Heart left ventricle (tissue), 13 donors: ENCODE data around the gene ALOXE3.

Experiments used
- POLR2A ChIP-seq, 2 donors: fragments of 450-650 bp; IDR thresholded peaks; one replicate each; pipeline ENCODE4 v1.6.1; 2017; ENCODE audit warnings: antibody characterized with exemption in 2 of 2, mild to moderate bottlenecking in 2 of 2, moderate library complexity in 2 of 2
- TF ChIP-seq, protein P1 (sequence below), 12 donors: fragments of 200-600 bp; sonication (generic) in 4 of 12; IDR thresholded peaks; one replicate each; pipeline versions ENCODE4 v1.5.0 to v1.8.0; 2018 to 2022; ENCODE audit warnings: antibody characterized with exemption in 12 of 12, mild to moderate bottlenecking in 5 of 12
- donor health status: ischemic (EF 13 %, LVEDD 7.1; RV severe dilation, severe dysfunction).
- donor health status: DM: no; HTN: yes; CAD: no.
- donor health status: DM: no; HTN: no; CAD: no.
- donor health status: ischemic (EF 25% LVEDD 6.9; RV normal size, moderate dysfunction).
- donor health status: ischemic (EF 25% LVEDD 5.7; RV mildly dilated, moderate dysfunction).
- donor health status: ischemic (EF 35%, LVEDD 5.7; RV mildly dilated, moderate dysfunction).
- donor health status: nonischemic (EF 11% LVEDD 7.7; RV severe dilation, severe dysfunction).
- donor health status: DM: yes; HTN: yes; CAD: no.
- donor health status: PGD.
- donor health status: ischemic (EF 29% LVEDD 5.4; RV normal size, mild dysfunction).
- donor health status: nonischemic (EF 23%, LVEDD 6.1; RV moderate dilation, normal function).

DNA sequence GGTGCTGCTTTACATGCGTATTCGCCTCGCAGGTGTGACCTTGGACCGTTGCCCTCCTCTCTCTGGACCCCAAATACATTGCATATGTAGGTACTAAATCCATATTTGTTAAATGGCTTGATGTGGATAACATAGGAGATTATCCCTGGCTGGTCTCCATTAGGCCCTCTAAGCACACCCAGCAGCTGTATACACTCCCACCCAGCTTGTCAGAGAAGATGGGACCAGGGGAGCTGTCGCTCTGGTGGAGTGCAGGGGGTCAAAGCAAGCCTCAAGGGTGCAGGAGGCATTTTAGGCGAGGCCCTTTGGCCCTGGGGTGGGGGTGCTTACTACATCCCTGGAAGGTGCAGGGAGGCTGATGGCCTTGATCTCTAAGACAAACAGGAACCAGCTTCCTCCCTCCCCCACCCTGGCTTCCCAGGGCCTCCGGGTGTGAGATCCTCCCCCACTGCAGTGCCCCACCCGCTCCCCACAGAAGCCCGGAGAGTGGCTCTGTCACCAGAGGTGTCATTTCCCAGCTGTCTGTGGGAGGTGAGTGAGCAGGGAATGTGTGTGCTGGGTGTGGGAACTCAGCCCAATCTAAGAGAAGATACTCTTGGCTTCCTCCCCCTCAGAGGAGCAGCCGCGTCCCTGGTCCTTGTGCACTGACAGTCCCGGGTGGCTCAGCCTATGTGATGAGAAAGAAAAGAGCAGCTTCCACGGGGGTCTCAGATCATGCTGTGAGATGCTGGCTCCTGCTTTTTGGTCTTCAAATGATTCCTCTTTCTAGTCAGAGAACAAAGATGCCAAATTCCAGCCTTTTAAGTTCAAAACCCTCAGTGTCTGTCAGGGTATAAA, 45.9 kb upstream of the ALOXE3 start:
- TF ChIP-seq POLR2A (IDR thresholded peaks at IDR 0.05), result peak in 1 of 2 donors; percentile 52
- TF ChIP-seq, protein P1, sequence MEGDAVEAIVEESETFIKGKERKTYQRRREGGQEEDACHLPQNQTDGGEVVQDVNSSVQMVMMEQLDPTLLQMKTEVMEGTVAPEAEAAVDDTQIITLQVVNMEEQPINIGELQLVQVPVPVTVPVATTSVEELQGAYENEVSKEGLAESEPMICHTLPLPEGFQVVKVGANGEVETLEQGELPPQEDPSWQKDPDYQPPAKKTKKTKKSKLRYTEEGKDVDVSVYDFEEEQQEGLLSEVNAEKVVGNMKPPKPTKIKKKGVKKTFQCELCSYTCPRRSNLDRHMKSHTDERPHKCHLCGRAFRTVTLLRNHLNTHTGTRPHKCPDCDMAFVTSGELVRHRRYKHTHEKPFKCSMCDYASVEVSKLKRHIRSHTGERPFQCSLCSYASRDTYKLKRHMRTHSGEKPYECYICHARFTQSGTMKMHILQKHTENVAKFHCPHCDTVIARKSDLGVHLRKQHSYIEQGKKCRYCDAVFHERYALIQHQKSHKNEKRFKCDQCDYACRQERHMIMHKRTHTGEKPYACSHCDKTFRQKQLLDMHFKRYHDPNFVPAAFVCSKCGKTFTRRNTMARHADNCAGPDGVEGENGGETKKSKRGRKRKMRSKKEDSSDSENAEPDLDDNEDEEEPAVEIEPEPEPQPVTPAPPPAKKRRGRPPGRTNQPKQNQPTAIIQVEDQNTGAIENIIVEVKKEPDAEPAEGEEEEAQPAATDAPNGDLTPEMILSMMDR (IDR thresholded peaks at IDR 0.05), result no peak
